ENCODE data around the gene DHX35. TPM values are rescaled to one million over a fixed set of nuclear protein-coding genes. Genes with fewer than 3 reads are reported as not detected.

DHX35 gene
- total and polyA plus RNA-seq, 10 of the 15 experiments (the other 5 are each of a cell fraction or from before 2014, with no cell fraction given), result 4.3 to 21.6 (median 14.9) TPM

DNA sequence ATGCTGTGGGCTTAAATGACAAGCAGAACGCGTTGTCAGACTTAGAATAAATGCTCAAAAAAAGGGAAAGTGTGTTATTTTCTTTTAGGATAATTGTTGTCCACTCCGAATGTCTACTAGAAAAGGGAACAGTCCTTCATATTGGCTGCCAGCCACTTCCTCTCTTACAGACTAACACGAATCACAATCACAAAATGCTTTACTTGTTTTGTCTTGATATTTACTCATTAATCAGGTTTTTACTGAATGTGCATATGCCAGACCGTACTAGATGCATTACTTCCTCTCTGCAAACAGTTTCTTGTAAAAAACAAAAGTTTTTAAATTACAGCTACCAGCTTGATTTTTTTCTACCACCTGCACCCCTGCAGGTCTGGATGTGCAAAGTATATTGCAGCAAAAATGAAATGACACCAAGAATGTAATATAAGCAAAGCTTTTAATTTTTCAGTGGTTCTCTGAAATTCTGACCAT, 821 bp downstream of the DHX35 start:
- Histone ChIP-seq H3K27me3 (replicated peaks in 1 of 2; ENCODE audit: control insufficient read depth in 2 of 2, insufficient read depth in 2 of 2, low read length in 1 of 2) (no peaks in the 10 kb centered on the region), H2AFZ (ENCODE audit: control insufficient read depth, low read depth, low read length) (peak overlapping the region; percentile 90; the same call in 1 of the 2 replicates), H3K4me2 (ENCODE audit: control insufficient read depth, insufficient read depth) (peak overlapping the region; percentile 68), H3K36me3 (ENCODE audit: control insufficient read depth in 2 of 2, insufficient read depth in 2 of 2, low read length in 1 of 2) (peaks cover 0 to under 1% of the 10 kb centered on the region in 2 experiments; a peak in 1 of 4 replicates), H3K9ac (ENCODE audit: control insufficient read depth, insufficient read depth, low read length) (peak overlapping the region; percentile 94), H3K27ac (ENCODE audit: control insufficient read depth, insufficient read depth) (peak overlapping the region; percentile 91), H4K20me1 (ENCODE audit: control insufficient read depth, insufficient read depth) (no peaks in the 10 kb centered on the region), H3K79me2 (ENCODE audit: control insufficient read depth, insufficient read depth, low read length) (peaks cover 39% of the 10 kb centered on the region), H3K9me3 (replicated peaks; ENCODE audit: control insufficient read depth, insufficient read depth, low read length) (no peaks in the 10 kb centered on the region), H3K4me1 (ENCODE audit: control insufficient read depth, insufficient read depth, low read length) (no peaks in the 10 kb centered on the region), H3K4me3 (peak overlapping the region; percentile 88)
- ChIA-PET CTCF (interaction anchor here (0.7 to 8.3 kb wide), 20 partner anchors 14 to 315 kb away, joined by 3 to 94 read pairs (median 7); partner anchors contain the start of gene FAM83D), RAD21 (ENCODE audit: unreplicated experiment) (interaction anchor here (0.5 to 6.6 kb wide), 14 partner anchors 10 to 237 kb away, joined by 3 to 109 read pairs (median 4); partner anchors contain the start of gene FAM83D), POLR2A (interaction anchor here (0.8 to 7.4 kb wide), 8 partner anchors 10 to 86 kb away, joined by 3 to 48 read pairs (median 16); no protein-coding TSS in a partner anchor), SMC1A (ENCODE audit: uncharacterized antibody, unreplicated experiment) (interaction anchor here (0.8 to 16.7 kb wide), 17 partner anchors 9 to 397 kb away, joined by 3 to 237 read pairs (median 3); partner anchors contain the start of gene FAM83D)
- TSS peak; percentile 69 for BruUV-seq (replicated peaks)
- in situ Hi-C loops (cut with MboI), result no loop called here
- intact Hi-C loops (cut with micrococcal nuclease; ENCODE audit: unreplicated experiment), result loop anchor here (1.0 to 2.0 kb wide), 4 partner anchors 30 to 86 kb away; no protein-coding TSS in a partner anchor
- no peak for ATAC-seq
- no peak for DNase-seq (ENCODE audit: low read depth, low spot score)
- 5% methylated on average over 5 of the region's 5 CpGs for WGBS (ENCODE audit: insufficient coverage, insufficient replicate concordance, low lambda C conversion rate, missing lambda C conversion rate)
- no peak for FAIRE-seq
- TF ChIP-seq SPI1 (IDR thresholded peaks at IDR 0.05; ENCODE audit: borderline replicate concordance, insufficient read depth, low read depth, low read length) (peak; percentile 53; the same call in 1 of the 2 replicates), EZH2 (IDR thresholded peaks at IDR 0.05; ENCODE audit: borderline replicate concordance, control insufficient read depth, low read depth, low read length) (no peak), MXI1 (IDR thresholded peaks at IDR 0.05; ENCODE audit: low read depth, low read length) (no peak), MEF2B (IDR thresholded peaks at IDR 0.05; ENCODE audit: partially characterized antibody, poor library complexity, severe bottlenecking) (no peak), ATF7 (IDR thresholded peaks at IDR 0.05; ENCODE audit: low read depth) (no peak), GATAD2B (conservative IDR thresholded peaks at IDR 0.05; ENCODE audit: low read depth) (no peak), NFYB (IDR thresholded peaks at IDR 0.05; ENCODE audit: insufficient read depth, low read depth, low read length) (no peak), BMI1 (IDR thresholded peaks at IDR 0.05; ENCODE audit: borderline replicate concordance) (no peak), ASH2L (IDR thresholded peaks at IDR 0.05; ENCODE audit: borderline replicate concordance, low read depth) (no peak)
